Mesenchymal stem cell (in vitro differentiated cells and primary cell): ENCODE results near the gene RIMBP2.

Source experiments
- DNase-seq: peaks from one replicate; pipeline ENCODE4 v3.0.0-alpha.2; 2013
- H2AFZ ChIP-seq: one replicate; pipeline ENCODE4 v1.6.1; 2013; ENCODE audit warnings: low read depth, mild to moderate bottlenecking, control low read depth, inconsistent platforms, low read length, moderate library complexity
- H2AK5ac ChIP-seq: 2 replicates; pipeline ENCODE4 v1.6.1; 2013; ENCODE audit warnings: low read length, moderate library complexity, mild to moderate bottlenecking, inconsistent platforms; ENCODE audit not compliant: severe bottlenecking
- H2BK120ac ChIP-seq: one replicate; pipeline ENCODE4 v1.6.1; 2013; ENCODE audit warnings: low read depth, mild to moderate bottlenecking, inconsistent platforms, low read length, moderate library complexity
- H2BK12ac ChIP-seq, 2 experiments: one replicate each; pipeline ENCODE4 v1.6.1; 2013; ENCODE audit warnings: inconsistent platforms in 2 of 2, low read length in 2 of 2, mild to moderate bottlenecking in 2 of 2, moderate library complexity in 2 of 2, control low read depth in 1 of 2
- H2BK15ac ChIP-seq: one replicate; pipeline ENCODE4 v1.6.1; 2013; ENCODE audit warnings: mild to moderate bottlenecking, low read depth, inconsistent platforms; ENCODE audit not compliant: poor library complexity, severe bottlenecking
- H2BK5ac ChIP-seq: 2 replicates; pipeline ENCODE4 v1.6.1; 2013; ENCODE audit warnings: low read depth, mild to moderate bottlenecking, low read length, control low read depth, inconsistent platforms; ENCODE audit not compliant: poor library complexity, severe bottlenecking
- H3K14ac ChIP-seq, 2 experiments: one replicate each; pipeline ENCODE4 v1.6.1; 2013; ENCODE audit warnings: inconsistent platforms in 2 of 2, low read length in 2 of 2, control low read depth in 1 of 2, mild to moderate bottlenecking in 1 of 2, moderate library complexity in 1 of 2
- H3K18ac ChIP-seq, 2 experiments: one replicate each; pipeline ENCODE4 v1.6.1; 2013; ENCODE audit warnings: inconsistent platforms in 2 of 2, low read length in 2 of 2, control low read depth in 1 of 2, low read depth in 1 of 2, mild to moderate bottlenecking in 1 of 2
- H3K23ac ChIP-seq, 2 experiments: one replicate each; pipeline ENCODE4 v1.6.1; 2013; ENCODE audit warnings: inconsistent platforms in 2 of 2, low read length in 2 of 2, mild to moderate bottlenecking in 2 of 2, moderate library complexity in 2 of 2, control low read depth in 1 of 2
- H3K27ac ChIP-seq: 2 replicates; pipeline ENCODE4 v1.5.1; 2013; ENCODE audit warnings: mild to moderate bottlenecking, moderate library complexity, low read length, control low read depth, inconsistent platforms; ENCODE audit not compliant: poor library complexity, severe bottlenecking
- H3K27me3 ChIP-seq, 2 experiments: 2 replicates each; pipeline versions ENCODE4 v1.6.1 to v1.7.0; 2013; ENCODE audit warnings: low read length in 2 of 2, mild to moderate bottlenecking in 2 of 2, moderate library complexity in 2 of 2, control low read depth in 1 of 2, inconsistent platforms in 1 of 2; ENCODE audit not compliant: control insufficient read depth in 1 of 2, insufficient read depth in 1 of 2
- H3K36me3 ChIP-seq, 2 experiments: 2 replicates each; pipeline versions ENCODE4 v1.6.1 to v1.7.0; 2013; ENCODE audit warnings: low read length in 2 of 2, control low read depth in 1 of 2, inconsistent platforms in 1 of 2, low read depth in 1 of 2, mild to moderate bottlenecking in 1 of 2; ENCODE audit not compliant: insufficient read depth in 2 of 2, control insufficient read depth in 1 of 2
- H3K4ac ChIP-seq, 2 experiments: one replicate each; pipeline ENCODE4 v1.6.1; 2013; ENCODE audit warnings: inconsistent platforms in 2 of 2, low read length in 2 of 2, mild to moderate bottlenecking in 2 of 2, moderate library complexity in 2 of 2, control low read depth in 1 of 2, low read depth in 1 of 2
- H3K4me1 ChIP-seq: 2 replicates; pipeline ENCODE4 v1.6.1; 2013; ENCODE audit warnings: low read depth, low read length, control low read depth; ENCODE audit not compliant: control insufficient read depth, insufficient read depth
- H3K4me2 ChIP-seq: 2 replicates; pipeline ENCODE4 v1.6.1; 2013; ENCODE audit warnings: low read length, mild to moderate bottlenecking, inconsistent platforms; ENCODE audit not compliant: poor library complexity, severe bottlenecking
- H3K4me3 ChIP-seq, 2 experiments: 2 replicates each; pipeline versions ENCODE4 v1.5.1 to v1.7.0; 2013; ENCODE audit warnings: low read length in 2 of 2, mild to moderate bottlenecking in 2 of 2, control low read depth in 1 of 2, low read depth in 1 of 2; ENCODE audit not compliant: insufficient read depth in 1 of 2
- H3K79me1 ChIP-seq: replicated peaks from 2 replicates; pipeline ENCODE4 v1.6.1; 2013; ENCODE audit warnings: mild to moderate bottlenecking, control low read depth, low read length, inconsistent platforms; ENCODE audit not compliant: poor library complexity, severe bottlenecking
- H3K9ac ChIP-seq: 2 replicates; pipeline ENCODE4 v1.7.0; 2013; ENCODE audit warnings: mild to moderate bottlenecking, low read length, moderate library complexity
- H3K9me3 ChIP-seq: 2 replicates; pipeline ENCODE4 v1.7.0; 2013; ENCODE audit warnings: mild to moderate bottlenecking, low read length; ENCODE audit not compliant: control insufficient read depth
- H4K8ac ChIP-seq: one replicate; pipeline ENCODE4 v1.6.1; 2013; ENCODE audit warnings: inconsistent platforms, mild to moderate bottlenecking, low read length, moderate library complexity
- H4K91ac ChIP-seq: one replicate; pipeline ENCODE4 v1.6.1; 2013; ENCODE audit warnings: mild to moderate bottlenecking, low read length, inconsistent platforms
- WGBS: methylation state at CpG from one replicate; pipeline ENCODE4 v1.1.7; 2013; ENCODE audit warnings: mixed read lengths; 5-methylcytosine and 5-hydroxymethylcytosine counted together

The RIMBP2 gene

DNA sequence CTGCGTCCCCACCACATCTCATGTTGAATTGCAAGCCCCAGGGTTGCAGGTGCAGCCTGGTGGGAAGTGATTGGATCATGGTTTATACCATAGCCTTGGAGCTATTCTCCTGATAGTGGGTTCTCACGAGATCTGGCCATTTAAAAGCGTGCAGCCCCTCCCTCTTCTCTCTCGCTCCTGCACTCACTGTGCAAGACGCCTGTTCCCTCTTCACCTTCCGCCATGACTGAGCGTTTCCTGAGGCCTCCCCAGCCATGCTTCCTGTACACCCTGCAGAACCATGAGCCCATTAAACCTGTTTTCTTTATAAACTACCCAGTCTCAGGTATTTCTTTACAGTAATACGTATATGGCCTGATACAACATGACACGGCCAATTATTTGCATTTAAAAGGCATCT, 146.6 kb downstream of the RIMBP2 start:
- no peak overlapping the region for H3K4me2 ChIP-seq
- 73% methylated on average over 7 of the region's 9 CpGs for WGBS
- no peaks in the 10 kb centered on the region for H3K4me1 ChIP-seq
- H3K9ac ChIP-seq, result no peak overlapping the region
- H2AK5ac ChIP-seq, result no peak overlapping the region
- H2BK15ac ChIP-seq, result no peak overlapping the region
- no peak overlapping the region for H4K8ac ChIP-seq
- H3K4me3 ChIP-seq, result no peak overlapping the region
- no peak overlapping the region for H3K4ac ChIP-seq
- H3K18ac ChIP-seq, result no peak overlapping the region
- no peaks in the 10 kb centered on the region for H3K79me1 ChIP-seq
- H2BK5ac ChIP-seq, result no peak overlapping the region
- no peak overlapping the region for H3K27ac ChIP-seq
- no peak overlapping the region for H3K14ac ChIP-seq
- H3K9me3 ChIP-seq, result peaks cover 22% of the 10 kb centered on the region
- no peak overlapping the region for H2AFZ ChIP-seq
- H2BK120ac ChIP-seq, result no peak overlapping the region
- H3K23ac ChIP-seq, result no peak overlapping the region
- DNase-seq, result no peak
- no peak overlapping the region for H2BK12ac ChIP-seq
- no peaks in the 10 kb centered on the region for H3K27me3 ChIP-seq
- no peak overlapping the region for H4K91ac ChIP-seq
- H3K36me3 ChIP-seq, result no peaks in the 10 kb centered on the region

DNA sequence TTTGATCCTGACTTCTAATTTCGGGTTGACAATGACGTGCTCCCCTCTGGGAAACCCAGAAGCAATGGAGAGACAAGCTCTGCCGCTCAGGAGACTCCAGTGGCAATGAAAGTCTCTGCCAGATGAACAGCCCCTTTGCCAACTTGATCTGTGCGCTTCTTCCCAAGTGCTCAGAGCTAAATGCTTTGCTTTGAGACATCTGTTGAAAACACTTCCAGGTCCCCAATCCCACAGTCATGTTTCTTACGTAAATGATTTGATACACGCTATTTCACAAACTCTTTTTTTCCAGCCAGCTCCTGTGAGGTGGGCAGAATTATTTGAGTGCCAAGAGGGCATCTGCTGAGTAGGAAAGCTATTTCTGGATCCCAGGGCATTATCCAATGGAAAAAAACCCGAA, 147.6 kb downstream of the RIMBP2 start:
- Histone ChIP-seq H3K27me3 (no peaks in the 10 kb centered on the region), H3K4ac (no peak overlapping the region)

DNA sequence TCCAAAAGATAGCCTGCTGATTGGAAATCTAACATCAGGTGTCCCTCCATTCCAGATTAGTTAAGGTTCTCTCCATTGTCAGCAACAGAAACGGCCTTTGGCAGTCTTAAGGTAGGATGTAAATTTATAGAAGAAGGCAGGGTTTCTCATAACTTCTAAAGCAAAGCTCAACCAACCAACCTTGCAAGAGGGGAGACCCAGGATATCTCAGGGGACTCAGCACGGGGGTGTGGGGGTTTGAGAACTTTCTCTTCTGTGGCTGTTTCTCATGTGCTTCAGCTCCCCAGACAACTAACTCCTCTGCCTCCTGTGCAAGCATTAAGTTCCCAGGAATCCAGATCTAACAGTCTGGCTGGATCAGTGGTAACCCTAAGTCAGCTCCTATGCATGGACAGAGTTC, 148.1 kb downstream of the RIMBP2 start:
- Histone ChIP-seq H3K4me3 (no peak overlapping the region), H3K4ac (no peak overlapping the region), H2BK12ac (no peak overlapping the region), H4K91ac (no peak overlapping the region), H2BK120ac (no peak overlapping the region), H2BK5ac (no peak overlapping the region), H3K36me3 (no peaks in the 10 kb centered on the region), H2AK5ac (no peak overlapping the region), H2BK15ac (no peak overlapping the region), H3K9ac (no peak overlapping the region), H4K8ac (no peak overlapping the region), H3K14ac (no peak overlapping the region), H3K23ac (no peak overlapping the region), H3K4me2 (no peak overlapping the region), H3K9me3 (peaks cover 22% of the 10 kb centered on the region), H3K27ac (no peak overlapping the region), H3K4me1 (no peaks in the 10 kb centered on the region), H3K79me1 (no peaks in the 10 kb centered on the region), H2AFZ (no peak overlapping the region), H3K27me3 (no peaks in the 10 kb centered on the region), H3K18ac (no peak overlapping the region)
- WGBS, result 18% methylated on average over 1 of the region's 2 CpGs
- no peak for DNase-seq

More for the DNA sequence above, 147.6 kb downstream of the RIMBP2 start:
- DNase-seq, result no peak
- Histone ChIP-seq H3K4me1 (no peaks in the 10 kb centered on the region), H3K9ac (no peak overlapping the region), H3K36me3 (no peaks in the 10 kb centered on the region), H3K14ac (no peak overlapping the region), H3K27ac (no peak overlapping the region), H4K8ac (no peak overlapping the region), H3K4me2 (no peak overlapping the region), H2BK12ac (no peak overlapping the region), H3K23ac (no peak overlapping the region), H3K18ac (no peak overlapping the region), H2BK5ac (no peak overlapping the region), H3K79me1 (no peaks in the 10 kb centered on the region), H3K9me3 (peaks cover 22% of the 10 kb centered on the region), H2AFZ (no peak overlapping the region), H3K4me3 (no peak overlapping the region), H2AK5ac (no peak overlapping the region), H2BK15ac (no peak overlapping the region), H4K91ac (no peak overlapping the region), H2BK120ac (no peak overlapping the region)
- WGBS, result 67% methylated on average over 5 of the region's 7 CpGs

DNA sequence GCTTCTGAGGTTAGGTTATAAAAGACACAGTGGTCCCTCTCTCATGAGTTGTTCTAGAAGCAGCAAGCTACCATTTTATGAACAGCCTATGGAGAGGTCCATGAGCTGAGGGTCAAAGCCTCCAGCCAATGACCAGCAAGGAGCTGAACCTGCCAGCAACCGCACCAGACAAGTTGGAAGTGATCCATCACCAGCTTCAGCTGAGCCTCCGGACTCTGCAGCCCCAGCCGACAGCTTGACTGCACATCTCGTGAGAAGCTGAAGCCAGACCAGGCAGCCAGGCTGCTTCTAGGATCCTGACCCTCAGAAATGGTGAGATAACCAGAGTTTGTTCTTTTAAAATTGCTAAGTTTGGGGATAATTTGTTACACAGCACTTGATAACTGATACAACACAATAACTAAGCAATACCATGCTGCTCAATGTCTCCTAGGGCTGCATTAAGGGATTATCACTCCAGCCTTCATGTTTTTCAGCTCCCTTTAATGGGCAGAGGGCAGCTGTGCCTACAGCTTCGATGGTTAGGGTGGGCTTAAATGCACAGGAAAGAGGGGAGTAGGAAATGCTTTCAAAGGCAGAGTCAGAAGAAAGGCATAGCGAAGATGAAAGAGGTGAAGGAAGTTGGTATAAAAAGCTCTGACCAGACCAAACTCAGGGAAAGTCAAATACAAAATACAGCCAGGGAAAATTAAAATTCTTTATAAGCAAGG, 149.5 kb downstream of the RIMBP2 start:
- no peak overlapping the region for H3K23ac ChIP-seq
- no peak overlapping the region for H2AK5ac ChIP-seq
- no peak overlapping the region for H3K14ac ChIP-seq
- 55% methylated on average over 5 of the region's 6 CpGs for WGBS
- DNase-seq, result no peak
- H2BK5ac ChIP-seq, result no peak overlapping the region
- no peak overlapping the region for H3K4me2 ChIP-seq
- H3K4ac ChIP-seq, result no peak overlapping the region
- no peak overlapping the region for H2AFZ ChIP-seq
- H3K4me3 ChIP-seq, result no peak overlapping the region
- H3K18ac ChIP-seq, result no peak overlapping the region
- H2BK12ac ChIP-seq, result no peak overlapping the region
- H3K9me3 ChIP-seq, result peaks cover 22% of the 10 kb centered on the region
- no peak overlapping the region for H4K91ac ChIP-seq
- no peaks in the 10 kb centered on the region for H3K36me3 ChIP-seq
- H3K9ac ChIP-seq, result no peak overlapping the region
- no peaks in the 10 kb centered on the region for H3K79me1 ChIP-seq
- H3K4me1 ChIP-seq, result no peaks in the 10 kb centered on the region
- no peak overlapping the region for H2BK15ac ChIP-seq
- H3K27me3 ChIP-seq, result no peaks in the 10 kb centered on the region
- H4K8ac ChIP-seq, result no peak overlapping the region
- H2BK120ac ChIP-seq, result no peak overlapping the region
- H3K27ac ChIP-seq, result no peak overlapping the region
